ENCODE results near the gene FAM156A. TPM values are rescaled to one million over a fixed set of nuclear protein-coding genes. Genes with fewer than 3 reads are reported as not detected.

The FAM156A gene
- total and polyA plus RNA-seq, 8 donors: 4.5 to 196 (median 19.3) TPM

DNA sequence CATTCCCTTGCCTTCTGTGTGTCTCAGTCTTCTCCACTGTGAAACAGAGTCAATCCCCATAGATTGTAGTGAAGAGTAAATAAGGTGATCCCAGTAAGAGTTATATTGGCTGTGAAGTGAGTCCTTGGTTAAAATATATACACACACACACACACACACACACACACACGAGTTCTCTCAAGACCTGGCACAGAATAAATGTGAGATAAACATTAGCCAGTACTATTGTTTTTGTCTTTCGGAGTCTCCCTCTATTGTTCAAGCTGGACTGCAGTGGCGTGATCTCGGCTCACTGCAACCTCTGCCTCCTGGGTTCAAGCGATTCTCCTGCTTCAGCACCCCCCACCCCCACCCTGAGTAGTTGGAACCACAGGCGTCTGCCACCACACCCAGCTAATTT, 44.8 kb upstream of the FAM156A start:
- WGBS, 5 donors: 26 to 57% (median 41%) methylated on average over 5 to 6 of the region's 6 CpGs
- TF ChIP-seq CTCF (IDR thresholded peaks at IDR 0.05) (no peak), POLR2A (IDR thresholded peaks at IDR 0.05) (no peak), POLR2AphosphoS5 (IDR thresholded peaks at IDR 0.05) (no peak), EP300 (IDR thresholded peaks at IDR 0.05) (no peak)

DNA sequence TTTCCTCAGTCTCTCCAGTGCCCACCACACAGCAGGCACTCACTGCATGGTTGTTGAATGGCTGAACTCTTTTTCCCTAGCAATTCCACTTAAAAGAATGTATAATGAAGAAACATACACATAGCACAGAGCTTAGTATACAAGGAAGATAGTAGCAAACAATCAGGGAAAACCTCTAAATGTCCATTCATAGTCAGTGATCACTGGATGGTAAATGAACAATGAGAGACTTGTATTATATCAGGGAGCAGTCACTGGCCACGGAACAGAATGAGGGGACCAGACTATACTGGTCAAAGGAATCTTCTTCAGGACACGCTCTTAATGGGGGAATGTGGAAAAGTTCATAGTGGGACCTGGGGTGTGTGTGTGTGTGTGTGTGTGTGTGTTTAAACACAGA, 43.6 kb upstream of the FAM156A start:
- H3K9me3 ChIP-seq: no peaks in the 10 kb centered on the region
- 64 to 86% (median 83%) methylated on average over 2 of the region's 2 CpGs for WGBS, 5 donors
- no peak overlapping the region for H3K27ac ChIP-seq
- H3K4me1 ChIP-seq: no peaks in the 10 kb centered on the region
- TF ChIP-seq POLR2AphosphoS5 (IDR thresholded peaks at IDR 0.05): no peak
- TF ChIP-seq POLR2A (IDR thresholded peaks at IDR 0.05): no peak
- no peak for TF ChIP-seq EP300 (IDR thresholded peaks at IDR 0.05)
- no peak for TF ChIP-seq CTCF (IDR thresholded peaks at IDR 0.05)
- H3K27me3 ChIP-seq: peaks cover 8 to 44% (median 17%) of the 10 kb centered on the region in 3 donors
- intact Hi-C loops (cut with DNase I; ENCODE audit: low total_unique reads): no loop called here
- H3K4me3 ChIP-seq: no peak overlapping the region
- no peak for DNase-seq
- no peaks in the 10 kb centered on the region for H3K36me3 ChIP-seq

More for the DNA sequence above, 44.8 kb upstream of the FAM156A start:
- Histone ChIP-seq H3K9me3 (peaks cover 0 to 7% (median 2%) of the 10 kb centered on the region in 4 donors), H3K27ac (no peak overlapping the region), H3K4me3 (no peak overlapping the region), H3K27me3 (peaks cover 8 to 48% (median 17%) of the 10 kb centered on the region in 3 donors), H3K36me3 (no peaks in the 10 kb centered on the region), H3K4me1 (no peaks in the 10 kb centered on the region)
- DNase-seq: no peak
- intact Hi-C loops (cut with DNase I; ENCODE audit: low total_unique reads): no loop called here

DNA sequence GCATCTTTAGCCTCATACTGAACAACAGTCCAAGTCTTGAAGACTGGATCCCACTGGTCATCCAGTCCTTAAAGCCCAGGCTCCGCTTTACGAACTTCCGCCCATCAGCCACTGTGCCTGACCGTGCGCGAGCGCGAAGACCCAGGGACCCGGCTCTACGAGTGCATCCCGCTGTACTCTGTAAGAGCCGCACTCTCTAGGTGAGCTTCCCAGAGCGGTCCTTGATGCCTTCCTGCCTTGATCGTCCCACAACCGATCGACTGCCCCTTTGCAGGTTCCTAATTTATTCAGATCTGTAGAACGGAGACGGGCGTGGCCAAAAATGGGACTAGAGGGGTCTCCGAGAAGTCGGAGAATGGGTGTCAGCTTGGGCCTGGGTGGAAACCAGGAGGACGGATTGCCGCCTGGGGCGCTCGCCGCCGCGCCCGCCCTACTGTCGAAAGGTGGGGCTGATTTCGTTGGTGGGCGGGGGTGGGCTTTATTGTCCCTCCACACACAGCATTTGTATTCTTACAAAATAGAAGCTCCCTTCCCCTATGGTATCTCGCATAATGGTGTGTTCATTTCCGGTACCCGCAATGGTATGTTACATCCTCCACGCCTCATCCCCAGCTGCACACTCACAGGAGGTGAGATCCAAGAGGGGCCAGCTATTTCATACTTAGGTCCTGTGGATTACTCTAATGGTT, 42.3 kb upstream of the FAM156A start:
- H3K36me3 ChIP-seq: no peaks in the 10 kb centered on the region
- intact Hi-C loops (cut with DNase I; ENCODE audit: low total_unique reads): no loop called here
- no peak overlapping the region for H3K4me3 ChIP-seq
- no peak for TF ChIP-seq POLR2A (IDR thresholded peaks at IDR 0.05)
- TF ChIP-seq POLR2AphosphoS5 (IDR thresholded peaks at IDR 0.05): no peak
- TF ChIP-seq CTCF (IDR thresholded peaks at IDR 0.05): no peak
- no peak for TF ChIP-seq EP300 (IDR thresholded peaks at IDR 0.05)
- peaks cover 0 to 7% (median 6%) of the 10 kb centered on the region in 4 donors for H3K4me1 ChIP-seq
- H3K9me3 ChIP-seq: no peaks in the 10 kb centered on the region
- DNase-seq: no peak
- 20 to 52% (median 24%) methylated on average over 22 to 36 of the region's 36 CpGs for WGBS, 5 donors
- H3K27ac ChIP-seq: no peak overlapping the region
- peaks cover 8 to 37% (median 17%) of the 10 kb centered on the region in 3 donors for H3K27me3 ChIP-seq

- H3K4me3 ChIP-seq: peak overlapping the region; percentile 48 to 55 (median 52)
- peaks cover 5 to 16% (median 13%) of the 10 kb centered on the region in 3 donors for H3K27me3 ChIP-seq
- H3K36me3 ChIP-seq: no peaks in the 10 kb centered on the region
- no peak for DNase-seq
- no peaks in the 10 kb centered on the region for H3K9me3 ChIP-seq
- TF ChIP-seq CTCF (IDR thresholded peaks at IDR 0.05) (no peak), POLR2AphosphoS5 (IDR thresholded peaks at IDR 0.05) (no peak), POLR2A (IDR thresholded peaks at IDR 0.05) (no peak), EP300 (IDR thresholded peaks at IDR 0.05) (no peak)
- peaks cover 0 to 22% (median 19%) of the 10 kb centered on the region in 4 donors for H3K4me1 ChIP-seq
- peak overlapping the region; percentile 83 to 88 (median 87) for H3K27ac ChIP-seq
- WGBS, 5 donors: 8 to 58% (median 21%) methylated on average over 3 to 4 of the region's 4 CpGs
- intact Hi-C loops (cut with DNase I; ENCODE audit: low total_unique reads): no loop called here
Observed at GRCh38 chrX:52995987-52996331, 37.6 kb upstream of the FAM156A start.

Data from stomach (tissue), 9 donors.